HG03103 (cell line): ENCODE data around the gene ARFGAP3.

Source experiments
- ATAC-seq: cut with Tn5 transposase; IDR thresholded peaks from one replicate; pipeline ENCODE4 v1.9.1; 2021; ENCODE audit warnings: low read depth; ENCODE audit not compliant: unreplicated experiment

ARFGAP3 gene, protein sequence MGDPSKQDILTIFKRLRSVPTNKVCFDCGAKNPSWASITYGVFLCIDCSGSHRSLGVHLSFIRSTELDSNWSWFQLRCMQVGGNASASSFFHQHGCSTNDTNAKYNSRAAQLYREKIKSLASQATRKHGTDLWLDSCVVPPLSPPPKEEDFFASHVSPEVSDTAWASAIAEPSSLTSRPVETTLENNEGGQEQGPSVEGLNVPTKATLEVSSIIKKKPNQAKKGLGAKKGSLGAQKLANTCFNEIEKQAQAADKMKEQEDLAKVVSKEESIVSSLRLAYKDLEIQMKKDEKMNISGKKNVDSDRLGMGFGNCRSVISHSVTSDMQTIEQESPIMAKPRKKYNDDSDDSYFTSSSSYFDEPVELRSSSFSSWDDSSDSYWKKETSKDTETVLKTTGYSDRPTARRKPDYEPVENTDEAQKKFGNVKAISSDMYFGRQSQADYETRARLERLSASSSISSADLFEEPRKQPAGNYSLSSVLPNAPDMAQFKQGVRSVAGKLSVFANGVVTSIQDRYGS

DNA sequence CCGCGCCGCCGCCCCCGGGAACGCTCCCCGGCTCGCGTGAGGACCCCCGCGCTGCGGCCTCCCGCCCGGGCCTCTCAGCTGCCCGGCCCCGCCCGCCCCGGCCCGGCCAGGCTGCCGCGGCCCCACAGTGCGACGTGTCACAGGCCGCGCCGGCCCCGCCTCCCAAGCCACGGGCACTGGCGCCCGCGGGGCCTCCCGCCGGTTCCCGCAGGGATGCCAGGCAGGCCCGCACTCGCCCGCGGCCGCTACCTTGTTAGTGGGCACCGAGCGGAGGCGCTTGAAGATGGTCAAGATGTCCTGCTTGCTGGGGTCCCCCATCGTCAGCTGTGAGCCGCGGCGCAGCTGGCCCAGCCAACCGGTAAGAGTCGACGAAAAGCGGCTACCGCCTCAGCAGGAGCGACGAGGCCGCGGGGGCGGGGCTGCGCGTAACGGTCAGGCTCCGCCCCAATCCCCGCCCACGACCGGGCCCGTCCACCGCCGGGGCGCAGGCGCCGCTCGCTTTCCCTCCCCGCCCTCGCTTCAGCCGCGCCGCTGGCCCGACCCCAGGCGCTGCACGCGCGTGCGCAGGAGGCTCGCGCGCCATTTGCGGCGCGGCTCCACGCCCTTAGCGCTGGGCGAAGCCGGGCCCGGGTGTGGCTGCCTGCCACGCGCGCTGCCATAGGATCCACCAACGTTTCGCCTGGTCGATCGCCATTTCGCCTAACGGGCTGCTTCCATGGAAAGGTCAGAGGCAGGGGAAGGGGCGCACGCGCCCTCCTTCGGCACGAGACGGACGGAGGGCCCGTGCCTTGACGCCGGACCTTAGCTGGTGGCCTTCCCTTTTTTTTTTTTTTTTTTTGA lies at the start of gene ARFGAP3:
TSS of gene ARFGAP3 (minus strand) at position 409 of the 840 bp plus-strand sequence. CDS start at position 318, 91 bp downstream.
- peak; percentile 64 for ATAC-seq

DNA sequence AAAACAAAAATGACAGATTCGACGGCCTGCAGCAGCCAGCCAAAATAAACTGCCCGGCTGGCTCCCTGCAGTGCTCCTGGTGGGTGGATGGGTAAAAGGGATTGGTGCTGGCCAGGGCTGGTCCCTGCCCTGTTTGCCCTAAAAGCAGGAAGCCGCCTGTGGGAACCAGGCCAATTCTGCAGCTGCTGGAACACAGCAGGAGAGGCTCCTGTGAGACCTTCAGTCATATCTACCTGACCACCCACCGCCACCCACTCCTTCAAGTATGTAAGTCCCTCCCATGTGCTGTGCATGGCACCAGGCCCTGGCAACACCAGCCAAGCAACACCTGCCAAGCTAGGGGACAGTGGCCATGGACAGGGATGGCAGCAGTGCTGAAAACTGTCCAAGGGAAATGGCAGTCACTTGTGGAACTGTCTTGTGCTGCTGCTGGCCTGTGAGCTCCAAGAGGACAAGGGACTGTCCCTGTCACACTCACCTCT lies 48.7 kb upstream of the ARFGAP3 start:
- no peak for ATAC-seq

DNA sequence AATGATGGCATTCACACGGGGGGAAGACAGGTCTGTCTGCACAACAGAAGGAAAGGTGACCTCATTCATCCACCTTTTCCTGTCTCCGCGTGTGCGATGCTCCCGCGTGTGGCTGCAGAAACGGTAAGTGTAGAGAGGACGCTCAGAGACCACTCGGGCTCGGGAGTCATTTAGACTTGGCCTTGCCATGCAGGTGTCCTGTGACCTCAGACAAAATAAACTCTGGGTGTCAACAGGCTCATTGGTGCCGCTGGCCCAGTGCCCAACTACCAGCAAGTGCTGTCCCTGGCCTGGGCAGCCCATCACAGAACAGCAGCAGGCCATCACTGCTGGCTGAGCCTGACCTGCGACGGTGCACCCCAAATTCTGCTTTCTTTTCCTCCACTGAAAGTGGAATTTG lies 48.1 kb upstream of the ARFGAP3 start:
- no peak for ATAC-seq

DNA sequence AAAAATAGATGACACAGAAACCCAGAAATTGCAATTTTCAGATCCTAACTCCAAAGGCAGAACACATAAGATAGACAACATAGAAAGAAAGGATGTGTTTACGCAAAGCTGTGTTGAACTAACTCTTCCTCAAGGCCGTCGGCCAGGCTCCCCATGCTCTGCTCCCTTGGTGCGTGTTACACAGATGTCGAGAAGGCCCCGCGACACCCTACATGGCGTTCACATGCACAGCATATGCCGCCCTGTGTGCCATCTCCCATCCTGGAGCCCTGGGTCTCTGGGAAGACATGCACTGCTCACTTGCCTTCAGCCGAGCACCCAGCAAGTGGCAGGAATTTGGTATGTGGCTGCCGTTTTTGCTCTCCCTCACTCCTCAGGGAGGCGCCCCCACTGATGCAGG lies 47.0 kb upstream of the ARFGAP3 start:
- ATAC-seq: no peak

DNA sequence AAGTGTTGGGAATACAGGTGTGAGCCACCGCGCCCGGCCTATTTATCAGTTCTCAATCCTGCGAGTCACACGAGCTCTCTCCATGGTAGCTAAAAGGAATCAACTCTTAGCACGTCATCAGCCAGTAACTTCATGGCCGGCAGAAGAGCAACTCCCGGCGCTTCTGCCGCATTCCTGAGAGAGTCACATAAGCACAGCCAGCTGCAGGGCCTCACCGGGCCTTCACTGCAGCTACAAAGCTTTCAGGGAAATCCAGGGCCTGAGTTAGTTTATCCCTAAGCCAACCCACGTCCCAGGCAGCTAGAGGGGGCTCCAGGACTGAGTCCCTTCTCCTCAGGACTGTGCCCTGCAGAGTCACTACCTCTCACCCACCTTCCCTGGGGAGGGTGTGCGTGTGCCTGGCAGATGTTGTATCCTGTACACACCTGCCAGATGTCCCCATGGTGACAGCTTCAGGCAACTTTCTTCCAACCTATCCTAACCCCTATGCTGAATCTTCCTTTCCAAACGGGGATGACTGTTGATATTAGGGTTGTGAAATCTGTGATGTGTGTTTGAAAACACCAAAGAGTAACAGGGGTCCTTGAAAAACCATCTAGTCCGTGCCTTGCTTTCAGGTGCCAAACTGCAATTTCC lies 45.9 kb upstream of the ARFGAP3 start:
- no peak for ATAC-seq

DNA sequence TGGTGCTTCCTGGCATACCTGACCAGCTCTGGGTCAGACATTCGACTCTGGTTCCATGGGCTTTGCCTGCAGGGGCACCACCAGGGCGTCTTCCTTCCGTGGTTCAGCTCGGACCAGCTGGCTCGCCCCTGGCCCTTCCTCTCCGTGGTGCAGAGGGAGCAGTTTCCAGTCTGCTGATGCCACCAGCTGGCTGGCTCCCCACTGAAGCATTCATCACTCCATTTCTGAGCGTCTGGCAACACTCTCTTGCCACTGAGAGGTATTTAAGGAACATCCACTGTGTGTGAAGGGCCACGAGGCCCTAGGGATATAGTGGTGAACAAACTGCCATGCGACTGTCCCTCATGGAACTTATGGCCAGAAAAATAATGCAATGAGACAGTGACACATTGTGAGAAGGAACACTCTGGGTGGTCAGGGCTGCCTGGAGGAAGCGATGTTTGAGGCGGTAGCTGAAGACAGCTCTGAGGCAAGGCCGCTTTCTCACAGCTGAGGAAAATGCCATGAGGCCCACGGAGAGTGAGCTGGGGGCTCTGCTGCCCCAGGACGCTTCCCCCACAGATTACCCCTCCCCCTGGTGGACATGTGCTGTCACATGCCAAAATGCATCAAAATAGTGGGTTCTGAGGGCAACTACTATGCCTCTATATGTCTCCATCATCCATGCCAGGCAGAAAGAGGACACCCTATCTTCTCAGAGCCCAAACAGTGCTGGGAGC lies 44.9 kb upstream of the ARFGAP3 start:
- ATAC-seq: no peak

DNA sequence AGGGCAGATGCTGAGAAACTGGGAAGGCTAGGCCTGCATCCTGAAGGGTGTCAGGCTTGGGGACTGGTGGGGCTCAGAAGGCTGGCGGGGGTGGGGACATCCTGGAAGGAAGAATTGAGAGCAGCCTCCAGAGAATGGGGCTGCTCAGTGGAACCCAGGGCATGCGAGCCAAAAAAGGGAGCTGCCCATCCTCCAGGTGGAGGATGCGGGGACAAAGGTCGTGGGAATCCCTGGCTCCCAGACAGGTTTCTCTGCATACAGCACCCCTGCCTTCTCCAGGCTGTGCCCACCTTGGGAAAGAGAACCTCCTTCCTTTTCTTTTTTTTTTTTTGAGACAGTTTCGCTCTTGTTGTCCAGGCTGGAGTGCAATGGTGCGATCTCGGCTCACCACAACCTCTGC lies 40.9 kb upstream of the ARFGAP3 start:
- ATAC-seq: no peak

DNA sequence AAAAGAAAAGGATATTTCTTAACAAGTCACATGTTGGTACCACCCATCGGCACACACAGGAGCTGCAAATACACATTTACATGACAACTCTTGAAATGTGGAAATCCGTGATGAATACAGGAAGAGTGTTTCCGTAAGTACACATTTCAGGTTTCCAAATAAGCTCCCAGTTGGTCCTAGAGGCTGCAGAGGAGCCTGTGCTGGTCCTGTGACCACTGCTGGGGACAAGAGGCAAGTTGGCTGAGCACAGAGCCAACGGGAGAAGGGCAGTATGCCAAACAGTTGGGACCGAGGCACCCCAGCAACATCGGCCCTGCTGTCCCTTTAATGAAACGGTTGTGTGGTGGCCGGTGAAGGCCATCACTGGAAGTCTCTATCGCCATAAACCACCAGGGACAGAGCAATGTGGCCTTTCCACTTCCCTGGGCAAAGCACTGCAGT lies 38.5 kb upstream of the ARFGAP3 start:
- ATAC-seq: no peak

DNA sequence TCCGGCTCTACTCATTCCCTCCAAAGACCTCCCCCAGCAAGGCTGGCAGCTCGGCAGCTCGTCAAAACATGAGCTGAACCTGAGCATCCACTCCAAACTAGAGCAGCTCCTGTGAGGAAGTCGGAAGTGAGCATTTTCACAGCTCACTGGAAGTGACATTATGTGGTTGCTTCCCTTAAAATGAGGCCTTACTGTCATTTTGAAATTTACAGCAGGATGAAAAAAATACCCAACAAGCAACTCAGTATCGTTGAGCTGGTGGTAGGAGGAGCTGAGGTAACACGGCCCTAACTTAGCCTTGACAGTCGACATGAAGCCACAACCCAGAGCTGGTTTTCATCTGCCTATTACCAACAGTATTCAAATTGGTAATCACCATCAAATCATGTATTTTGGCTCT lies 38.0 kb upstream of the ARFGAP3 start:
- ATAC-seq: no peak

DNA sequence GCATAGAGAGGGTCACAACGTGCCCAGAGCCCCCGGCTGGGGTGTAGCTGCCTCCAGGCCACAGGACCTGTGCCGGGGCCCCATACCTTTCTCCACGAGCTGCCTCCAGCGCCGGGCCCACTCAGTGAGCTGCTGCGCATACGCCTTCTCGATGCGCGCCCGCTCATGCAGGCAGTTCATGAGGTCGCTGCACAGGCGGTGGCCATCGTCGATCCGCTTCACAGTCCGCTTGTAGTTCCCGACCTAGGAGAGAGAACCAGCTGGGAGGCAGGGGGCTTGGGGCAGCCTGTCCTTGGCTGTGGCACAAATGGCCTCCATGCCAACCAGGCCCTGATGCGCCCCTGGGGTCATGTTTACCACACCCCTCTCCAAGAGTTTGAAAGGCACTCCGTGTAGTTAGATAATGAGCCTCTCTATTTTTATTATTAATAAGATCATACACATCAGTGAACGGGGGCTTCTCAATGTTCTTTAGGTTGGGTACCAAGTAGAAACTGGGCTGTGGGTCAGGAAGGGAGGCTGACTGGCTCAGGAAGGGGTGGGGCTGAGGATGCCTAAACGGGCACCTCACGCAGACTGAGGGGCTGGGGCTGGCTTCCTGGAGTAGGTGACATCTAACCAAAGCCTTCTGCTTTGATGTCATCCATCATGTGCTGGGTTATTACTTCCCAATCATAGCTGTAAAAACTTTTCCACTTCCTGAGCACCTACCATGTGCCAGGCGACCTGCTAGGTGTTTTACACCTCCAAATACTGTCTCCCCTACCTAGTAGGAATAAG lies 36.5 kb upstream of the ARFGAP3 start:
- no peak for ATAC-seq

DNA sequence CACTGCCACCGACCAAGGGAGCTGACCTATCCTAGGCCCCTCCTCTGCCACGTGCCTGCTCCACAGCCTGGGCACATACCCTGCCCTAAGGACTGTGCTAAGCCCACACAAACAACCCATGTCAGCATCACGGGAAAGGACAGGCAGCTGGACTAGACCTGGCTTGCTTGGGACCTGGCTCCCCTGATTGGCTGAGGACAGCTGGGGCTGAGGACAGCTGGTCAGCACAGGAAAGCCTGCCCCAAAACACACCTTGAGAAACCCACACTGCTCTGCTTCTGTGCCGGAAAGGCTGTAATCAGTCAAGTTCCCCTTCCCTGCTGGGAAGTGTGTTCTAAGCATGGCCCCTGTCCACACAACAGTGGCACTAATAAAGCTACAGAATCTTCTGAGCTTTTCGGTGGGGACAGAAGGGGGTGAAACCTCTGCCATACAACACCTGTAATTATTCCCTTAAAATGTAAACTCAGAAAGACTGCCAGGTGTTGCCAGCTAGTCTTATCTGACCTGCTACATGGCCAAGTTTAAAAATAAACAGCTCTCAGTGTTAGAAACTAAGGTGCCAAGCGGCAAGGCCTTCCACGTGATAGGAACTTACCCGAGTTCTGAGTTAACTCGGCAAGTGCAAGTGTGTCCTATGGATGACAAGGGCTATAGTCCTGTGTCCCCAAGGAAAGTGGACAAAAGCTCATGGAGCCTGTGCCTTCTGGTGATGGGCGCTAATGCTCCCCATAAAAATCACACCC lies 35.7 kb upstream of the ARFGAP3 start:
- ATAC-seq: no peak

DNA sequence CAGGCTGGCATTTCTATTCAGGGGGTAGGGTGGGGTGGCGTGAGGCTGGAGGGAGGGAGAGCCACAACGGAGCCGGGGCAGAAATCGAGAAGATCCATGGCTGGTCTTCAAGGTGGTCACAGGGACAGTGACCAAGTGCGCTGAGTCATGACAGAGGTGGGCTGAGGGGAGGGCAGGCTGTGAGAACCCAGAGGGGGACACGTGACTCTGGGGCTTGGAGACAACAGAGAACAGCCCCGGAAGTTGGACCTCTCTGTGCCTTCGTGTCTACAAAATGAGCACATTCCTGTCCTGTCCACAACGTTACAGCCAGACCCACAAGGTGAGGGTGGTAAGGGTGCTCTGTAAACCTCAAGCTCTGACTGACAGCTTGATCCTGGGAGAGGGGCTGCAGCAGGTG lies 35.1 kb upstream of the ARFGAP3 start:
- no peak for ATAC-seq

DNA sequence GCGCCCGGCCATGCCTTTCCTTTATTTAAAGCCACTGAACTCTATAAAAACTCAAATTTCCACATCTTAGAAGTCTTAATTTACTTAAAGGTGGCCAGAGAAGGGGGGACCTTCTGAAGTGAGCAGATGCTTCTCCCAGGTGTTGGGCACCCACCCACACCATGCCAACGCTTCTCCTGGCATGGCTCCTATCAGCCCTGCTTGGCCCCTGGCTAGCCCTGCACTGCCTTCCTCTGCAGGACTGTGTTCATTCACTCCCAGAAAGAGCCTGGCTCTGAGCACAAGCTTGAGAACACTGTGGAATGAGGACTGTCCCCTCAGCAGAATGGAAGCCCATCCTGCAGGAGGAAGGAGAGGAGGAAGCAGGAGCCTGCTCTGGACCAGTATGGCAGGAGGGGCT lies 34.6 kb upstream of the ARFGAP3 start:
- ATAC-seq: no peak

DNA sequence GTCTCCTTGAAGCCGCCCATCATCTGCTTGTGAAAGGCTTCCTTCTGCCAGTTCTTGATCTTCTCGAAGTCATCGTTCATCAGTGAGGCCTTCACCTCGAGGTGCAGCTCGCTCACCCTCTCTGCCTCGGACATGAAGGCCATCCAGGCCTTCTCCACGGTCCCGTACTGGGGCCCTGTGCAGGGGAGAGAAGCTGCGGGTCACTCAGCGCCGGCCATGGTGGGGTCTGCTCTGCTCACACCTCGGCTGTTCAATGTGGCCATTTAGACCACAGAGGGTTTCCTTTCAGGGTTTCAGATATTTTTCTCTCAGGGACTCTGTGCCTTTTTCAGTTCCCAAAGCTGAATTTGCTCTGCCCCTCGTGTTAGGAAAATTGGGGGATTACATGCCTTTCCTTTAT lies 33.9 kb upstream of the ARFGAP3 start:
- ATAC-seq: no peak

DNA sequence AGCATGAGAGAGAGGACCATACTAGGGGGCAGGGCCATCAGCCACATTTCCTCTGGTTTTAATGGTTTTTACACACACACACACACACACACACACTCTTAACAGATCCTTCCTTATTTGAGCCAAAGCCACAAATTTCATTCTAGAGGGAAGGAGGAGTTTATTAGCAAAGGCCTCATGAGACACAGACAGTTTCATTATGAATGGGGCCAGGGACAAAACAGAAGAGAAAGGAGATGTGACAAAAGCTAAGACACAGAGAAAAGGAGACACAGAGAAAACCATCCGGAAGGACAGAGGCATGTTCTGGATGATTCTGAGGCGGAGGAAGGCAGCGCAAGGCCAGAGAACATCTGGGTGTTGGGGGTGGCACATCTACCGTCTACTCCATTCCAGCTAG lies 32.2 kb upstream of the ARFGAP3 start:
- ATAC-seq: peak; percentile 49

DNA sequence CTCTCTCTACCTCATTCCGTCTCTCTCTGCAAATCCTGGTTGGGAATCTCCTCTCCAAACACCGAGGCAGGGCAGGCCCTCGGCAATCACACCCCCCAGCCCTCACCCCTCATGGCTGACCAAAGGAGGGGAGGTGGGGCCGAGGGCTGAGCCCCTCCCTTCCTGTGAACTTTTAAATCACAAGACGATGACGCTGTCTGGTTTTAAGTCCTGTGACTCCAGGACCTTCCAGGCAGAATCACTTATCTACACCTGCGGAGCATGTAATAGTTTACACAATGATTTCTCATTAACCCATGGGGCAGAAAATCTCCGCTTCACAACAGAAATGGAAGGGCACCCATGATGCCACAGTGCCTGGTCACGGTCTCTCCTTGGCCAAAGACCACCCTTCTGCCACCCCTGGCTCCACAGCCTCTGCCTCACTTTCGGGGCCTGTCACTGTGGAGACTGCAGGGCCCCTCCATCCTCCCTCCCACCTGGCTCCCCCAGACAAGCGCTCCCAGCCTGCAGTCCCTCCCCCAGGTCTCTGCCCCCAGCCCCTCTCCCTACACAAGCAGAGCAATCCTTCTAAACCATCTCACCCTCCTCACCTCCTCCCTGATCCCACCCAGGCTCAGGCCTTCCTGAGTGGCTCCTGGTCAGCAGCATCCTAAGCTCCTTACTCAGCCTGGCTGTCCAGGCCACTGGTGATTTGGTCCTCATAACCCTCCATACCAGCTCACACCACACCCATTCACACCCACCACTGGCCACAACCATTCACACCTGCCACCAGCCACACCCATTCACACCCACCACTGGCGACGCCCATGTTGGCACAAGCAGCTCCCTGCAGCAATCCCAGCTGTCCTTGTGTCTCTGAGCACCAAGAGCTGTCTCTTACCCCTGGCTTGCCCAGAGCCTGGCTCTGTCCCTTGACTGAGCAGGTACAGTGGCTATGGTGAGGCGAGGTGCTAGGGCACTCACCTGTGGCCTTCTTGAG lies 30.7 kb upstream of the ARFGAP3 start:
- ATAC-seq: no peak

DNA sequence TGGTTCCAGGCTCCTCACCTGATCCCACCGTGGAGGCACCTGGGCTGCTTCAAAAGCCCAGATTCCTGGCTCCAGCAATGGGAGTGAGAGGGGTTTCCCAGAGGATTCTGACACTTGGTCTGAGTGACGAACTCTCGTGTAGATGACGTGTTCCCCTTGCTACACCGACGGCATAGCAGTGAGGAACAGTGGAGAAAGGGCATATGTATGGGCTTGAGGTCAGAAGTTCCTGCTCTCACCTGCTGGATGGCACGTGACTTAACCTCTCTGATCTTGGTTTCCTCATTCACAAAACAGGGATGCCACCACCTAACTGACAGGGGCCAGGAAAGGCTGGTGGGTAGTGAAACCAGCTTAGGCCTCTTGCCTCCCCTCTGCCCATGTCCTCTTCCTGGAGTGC lies 30.0 kb upstream of the ARFGAP3 start:
- no peak for ATAC-seq

DNA sequence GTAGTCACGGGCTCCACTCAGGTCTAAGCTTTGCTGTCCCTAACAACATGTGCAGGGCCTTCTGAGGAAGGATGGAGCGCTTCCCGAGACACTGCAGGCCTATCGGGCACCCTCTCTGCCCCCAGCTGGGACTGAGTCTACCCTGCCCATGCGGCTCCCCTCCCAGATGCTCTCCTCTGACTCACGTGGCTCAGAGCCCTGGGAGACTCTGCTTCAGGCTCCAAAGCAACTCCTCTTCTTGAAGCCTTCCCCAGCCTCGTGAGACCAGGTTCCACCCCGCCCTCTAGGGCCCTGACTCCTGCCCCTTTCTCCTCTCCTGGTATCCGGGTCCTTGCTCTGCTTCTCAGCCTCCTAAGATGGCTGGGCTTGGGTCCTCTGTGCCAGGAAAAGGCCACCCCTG lies 28.4 kb upstream of the ARFGAP3 start:
- no peak for ATAC-seq
